PC-9 (cell line): ENCODE data around the gene RIPOR2.

Experiments used
- CTCF ChIP-seq: fragments of 200-600 bp; sonication (generic); conservative IDR thresholded peaks from 2 replicates; pipeline ENCODE4 v1.6.1; 2017; ENCODE audit warnings: mixed run types, antibody characterized with exemption, mild to moderate bottlenecking, moderate library complexity
- EZH2 ChIP-seq: fragments of 200-600 bp; sonication (generic); IDR thresholded peaks from 2 replicates; pipeline ENCODE4 v1.8.0; 2017; ENCODE audit warnings: antibody characterized with exemption, low read depth

GRCh38 chr6:24985323-24985722 lies 49.6 kb upstream of the RIPOR2 start:
- TF ChIP-seq CTCF (no peak), EZH2 (no peak)
